Gastrocnemius medialis (tissue), 4 donors: Measurements from ENCODE around the gene ZNF195.

Experiments used
- POLR2A ChIP-seq, 2 donors: fragments of 450-650 bp; IDR thresholded peaks; one replicate each; pipeline ENCODE4 v1.6.1; 2017; ENCODE audit warnings: antibody characterized with exemption in 2 of 2, mild to moderate bottlenecking in 2 of 2, moderate library complexity in 2 of 2
- TF ChIP-seq, protein P1 (sequence below), 5 experiments: fragments of 450-650 bp in 3 of 5; fragments of 200-600 bp in 2 of 5; sonication (generic) in 2 of 5; IDR thresholded peaks in 4 of 5; conservative IDR thresholded peaks in 1 of 5; 1 replicate in 4 of 5; 2 replicates in 1 of 5; pipeline ENCODE4 v1.5.1; 2016 to 2019; ENCODE audit warnings: antibody characterized with exemption in 5 of 5, mild to moderate bottlenecking in 3 of 5, moderate library complexity in 3 of 5

DNA sequence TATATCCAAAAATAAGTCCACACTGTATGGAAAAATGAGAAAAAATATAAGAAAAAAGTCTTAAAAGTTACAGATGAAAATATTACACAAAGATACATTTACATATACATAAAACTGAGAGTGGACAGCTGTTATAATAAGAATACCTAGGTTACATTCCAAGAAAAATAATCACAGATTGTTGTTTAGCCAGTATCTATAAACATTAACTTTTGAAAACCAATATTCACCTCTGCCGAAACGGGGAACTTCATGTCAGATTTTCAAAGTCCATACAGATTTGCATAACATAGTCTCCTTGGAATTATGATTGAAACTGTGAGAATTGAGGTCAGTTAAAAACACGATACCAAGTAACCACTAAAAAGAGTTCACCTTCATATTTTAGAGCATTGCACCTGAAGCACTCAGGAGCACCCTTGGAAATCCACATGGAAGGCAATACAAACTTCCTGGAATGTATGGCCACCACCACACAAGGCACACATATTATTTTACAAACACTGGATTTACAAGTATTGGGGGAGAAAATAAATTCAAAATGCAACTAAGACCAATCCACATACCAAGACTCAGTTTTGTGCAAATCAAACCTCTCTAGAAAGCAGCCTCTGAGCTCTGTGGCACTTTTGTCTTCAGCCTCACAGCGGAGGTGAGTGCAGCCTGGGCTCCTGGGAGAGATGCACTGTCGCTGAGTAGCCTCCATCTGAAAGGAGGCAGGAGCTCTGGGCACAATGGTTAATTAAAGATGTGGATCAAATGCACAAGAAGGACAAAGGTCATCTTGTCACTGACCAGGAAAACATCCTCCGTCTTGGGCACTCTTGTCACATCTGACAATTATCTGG is 34.4 kb downstream of the ZNF195 start:
- TF ChIP-seq, protein P1, sequence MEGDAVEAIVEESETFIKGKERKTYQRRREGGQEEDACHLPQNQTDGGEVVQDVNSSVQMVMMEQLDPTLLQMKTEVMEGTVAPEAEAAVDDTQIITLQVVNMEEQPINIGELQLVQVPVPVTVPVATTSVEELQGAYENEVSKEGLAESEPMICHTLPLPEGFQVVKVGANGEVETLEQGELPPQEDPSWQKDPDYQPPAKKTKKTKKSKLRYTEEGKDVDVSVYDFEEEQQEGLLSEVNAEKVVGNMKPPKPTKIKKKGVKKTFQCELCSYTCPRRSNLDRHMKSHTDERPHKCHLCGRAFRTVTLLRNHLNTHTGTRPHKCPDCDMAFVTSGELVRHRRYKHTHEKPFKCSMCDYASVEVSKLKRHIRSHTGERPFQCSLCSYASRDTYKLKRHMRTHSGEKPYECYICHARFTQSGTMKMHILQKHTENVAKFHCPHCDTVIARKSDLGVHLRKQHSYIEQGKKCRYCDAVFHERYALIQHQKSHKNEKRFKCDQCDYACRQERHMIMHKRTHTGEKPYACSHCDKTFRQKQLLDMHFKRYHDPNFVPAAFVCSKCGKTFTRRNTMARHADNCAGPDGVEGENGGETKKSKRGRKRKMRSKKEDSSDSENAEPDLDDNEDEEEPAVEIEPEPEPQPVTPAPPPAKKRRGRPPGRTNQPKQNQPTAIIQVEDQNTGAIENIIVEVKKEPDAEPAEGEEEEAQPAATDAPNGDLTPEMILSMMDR (IDR thresholded peaks at IDR 0.05 in 4 of 5, conservative IDR thresholded peaks at IDR 0.05 in 1 of 5), result no peak
- TF ChIP-seq POLR2A (IDR thresholded peaks at IDR 0.05), result no peak
